HK-2 (cell line): ENCODE data around the gene DNAJA2.
A peak's percentile ranks its signal among the peaks of the same experiment; 100 is the strongest.
"Not testable (repeated sequence)": the region's sequence is repeated elsewhere in the genome, so short reads cannot be mapped to it uniquely, and the experiment has no call there.

Experiments used
- DNase-seq: peaks from one replicate; pipeline ENCODE4 v3.0.0-alpha.2; 2018; ENCODE audit not compliant: unreplicated experiment

The DNAJA2 gene

GRCh38 chr16:46975165-46975564, 1.7 kb upstream of the DNAJA2 start:
- no peak for DNase-seq

DNA sequence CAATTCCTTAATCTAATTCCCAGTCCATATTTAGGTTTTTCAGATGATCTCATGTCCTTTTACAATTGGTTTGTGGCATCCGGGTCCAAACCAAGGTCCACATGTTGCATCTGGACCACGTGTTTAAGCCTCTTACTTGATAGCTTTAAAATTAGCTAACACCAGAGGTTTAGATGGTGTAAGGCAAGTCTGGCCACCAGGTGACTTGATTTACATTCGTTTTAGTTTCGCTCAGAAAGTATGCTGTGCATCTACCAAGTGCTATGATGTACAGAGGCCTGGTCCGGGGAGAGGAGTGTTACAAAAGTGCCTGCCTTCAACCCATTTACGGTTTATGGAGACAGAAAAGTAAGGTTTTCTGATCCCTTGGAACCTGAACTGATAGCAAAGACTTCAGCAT, 878 bp upstream of the DNAJA2 start:
- peak; percentile 9 for DNase-seq

GRCh38 chr16:46973996-46974324, 486 bp upstream of the DNAJA2 start:
- no peak for DNase-seq

DNA sequence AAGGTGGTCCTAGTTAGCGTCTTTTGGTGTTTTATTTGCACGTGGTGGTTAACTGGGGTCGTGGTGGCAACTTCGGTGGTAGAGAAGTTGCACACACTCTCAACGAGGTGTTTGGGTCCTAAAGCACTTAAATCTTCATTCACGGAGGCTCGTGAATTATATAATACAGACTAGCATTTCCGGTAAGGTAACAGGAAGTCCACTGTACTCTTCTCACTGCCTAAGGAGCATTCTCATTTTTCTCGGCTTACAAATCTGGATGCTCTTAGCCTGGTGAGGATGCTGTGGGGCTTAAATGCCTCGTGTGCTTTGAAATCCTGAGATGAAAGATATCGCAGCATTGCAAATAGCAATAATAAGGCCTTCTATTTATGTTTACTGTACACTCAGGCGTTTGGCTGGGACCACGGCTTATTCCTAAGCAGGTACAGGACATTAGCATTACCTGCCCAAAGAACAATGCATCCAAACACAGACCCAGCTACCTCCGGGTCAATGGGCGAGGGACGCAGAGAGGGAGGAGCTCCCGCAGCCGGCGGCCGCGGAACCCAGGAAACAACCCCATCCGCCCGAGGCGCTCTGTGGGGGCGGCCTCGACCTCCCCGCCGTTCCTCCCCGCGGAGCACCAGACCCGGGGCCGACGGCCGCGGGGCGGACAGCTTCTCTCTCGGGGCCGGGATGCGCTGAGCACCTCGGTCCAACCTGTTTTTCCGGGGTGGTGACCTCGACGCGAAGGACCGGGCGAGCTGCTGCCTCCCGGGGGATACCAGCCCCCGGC, 856 bp downstream of the DNAJA2 start:
- peak; percentile 38 for DNase-seq

DNA sequence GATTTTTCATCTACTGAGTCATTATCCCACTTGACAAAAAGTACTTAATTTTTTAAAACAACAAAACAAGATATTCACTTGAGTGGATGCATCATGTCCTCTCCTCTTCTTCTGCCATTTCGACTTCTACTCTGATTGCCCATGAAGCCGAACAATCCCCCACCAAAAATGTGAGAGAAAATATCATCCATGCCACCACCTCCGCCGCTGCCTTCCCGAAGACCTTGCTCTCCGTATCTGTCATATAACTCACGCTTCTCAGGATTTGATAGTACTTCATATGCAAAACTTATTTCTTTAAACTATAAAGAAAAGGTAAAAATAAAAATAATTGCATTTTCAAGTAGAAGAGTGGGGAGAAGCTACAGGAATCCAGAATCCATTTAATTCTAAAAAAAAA, 2.2 kb downstream of the DNAJA2 start:
- no peak for DNase-seq

DNA sequence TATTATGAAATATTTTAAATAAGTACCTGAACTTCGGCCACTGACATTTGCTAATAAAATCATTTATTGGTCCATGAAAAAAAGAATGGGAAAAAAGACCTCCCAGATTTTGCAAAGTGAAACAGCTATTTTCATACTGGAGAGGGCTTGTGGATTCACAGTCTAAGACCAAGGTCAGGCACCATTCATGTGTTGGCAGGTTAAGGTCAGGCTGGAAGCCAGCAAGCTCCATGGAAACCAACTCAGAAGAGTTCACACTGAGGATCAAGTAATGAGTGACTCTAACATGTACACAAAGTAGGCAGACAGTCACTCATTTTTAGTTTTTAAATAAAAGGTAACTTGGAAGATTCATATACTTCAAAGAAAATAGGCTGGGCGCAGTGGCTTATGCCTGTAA, 3.4 kb downstream of the DNAJA2 start:
- no peak for DNase-seq

DNA sequence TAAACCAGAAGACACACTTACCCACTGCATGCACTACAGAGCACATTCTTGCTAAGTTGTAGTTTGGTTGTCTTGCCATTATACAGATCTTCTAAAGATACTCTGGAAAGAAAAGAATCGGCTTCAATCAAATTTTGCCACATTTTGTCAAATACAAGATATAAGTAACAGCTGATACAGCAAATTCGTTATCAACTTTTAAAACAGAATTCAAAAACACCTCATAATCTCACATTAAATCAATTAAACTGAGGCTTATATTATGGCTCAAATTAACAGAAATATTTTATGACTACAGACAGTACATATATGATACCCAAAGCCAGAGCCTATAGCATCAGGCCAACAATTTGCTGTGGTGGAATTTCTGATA, 5.4 kb downstream of the DNAJA2 start:
- DNase-seq: no peak

- DNase-seq: no peak
Measured at GRCh38 chr16:46962629-46963028, 10.8 kb downstream of the DNAJA2 start.

GRCh38 chr16:46961373-46962353, 11.8 kb downstream of the DNAJA2 start:
- DNase-seq: no peak

DNA sequence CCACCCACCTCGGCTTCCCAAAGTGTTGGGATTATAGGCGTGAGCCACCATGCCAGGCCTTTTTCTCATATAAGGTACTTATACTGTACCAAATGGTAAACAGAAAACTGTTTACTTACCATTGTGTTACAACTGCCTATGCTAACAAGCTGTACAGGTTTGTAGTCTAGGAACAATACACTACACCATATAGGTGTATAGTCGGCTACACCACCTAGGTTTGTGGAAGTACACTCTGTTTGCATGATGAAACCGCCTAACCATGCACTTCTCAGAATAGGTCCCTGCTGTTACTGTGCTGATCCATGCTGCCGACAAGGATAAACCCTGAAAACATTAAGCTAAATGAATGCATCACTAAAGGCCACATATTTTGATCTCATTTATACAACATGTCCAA, 18.9 kb downstream of the DNAJA2 start:
- DNase-seq: no peak

DNA sequence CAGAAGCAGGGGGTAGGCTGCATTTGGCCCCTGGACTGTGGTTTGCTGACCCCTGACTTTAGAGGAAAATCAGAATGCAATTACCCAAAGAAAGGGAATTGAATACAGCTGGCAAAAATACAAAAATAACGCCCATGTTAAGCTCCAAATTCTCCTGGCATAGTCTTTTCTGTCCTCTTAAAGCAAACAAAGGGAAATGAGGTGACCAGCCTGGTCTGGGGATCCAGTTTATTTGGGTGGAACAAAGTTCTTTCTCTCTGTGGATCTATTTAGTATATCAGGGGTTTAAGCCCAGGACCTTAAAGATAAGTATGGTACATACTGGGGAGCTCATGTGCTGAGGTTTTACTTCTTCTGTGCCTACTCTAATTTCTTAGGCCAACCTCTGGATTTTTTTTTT, 23.5 kb downstream of the DNAJA2 start:
- no peak for DNase-seq

DNA sequence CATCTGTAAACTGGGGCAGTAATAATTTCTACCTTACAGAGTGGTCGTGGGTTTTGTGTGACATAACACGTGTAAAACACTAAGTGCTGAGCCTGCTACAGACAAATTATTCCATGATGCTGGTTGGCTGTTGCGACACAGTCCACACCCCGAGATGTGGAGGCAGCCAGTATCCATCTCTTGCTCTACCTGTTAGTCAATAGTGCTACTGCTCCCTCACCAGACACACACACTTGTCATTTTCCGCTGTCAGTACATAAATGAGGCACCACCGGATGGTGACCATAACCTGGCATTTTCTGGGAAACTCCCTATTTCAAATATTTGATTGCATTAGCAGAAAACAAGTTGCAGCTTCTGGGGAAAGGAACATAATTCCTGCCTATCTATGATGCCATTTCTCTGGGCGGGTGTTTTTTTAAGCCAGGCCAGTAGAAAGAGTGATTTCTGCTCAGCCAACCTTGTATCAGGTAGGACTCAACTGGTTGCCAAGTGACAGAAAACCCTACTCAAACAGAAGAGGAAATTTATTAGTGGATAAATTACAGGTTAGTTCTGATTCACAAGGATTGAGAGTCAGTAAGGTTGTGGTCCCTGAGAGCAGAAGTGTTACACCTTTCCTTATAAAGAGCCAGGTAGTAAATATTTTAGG, 24.1 kb downstream of the DNAJA2 start:
- no peak for DNase-seq

- DNase-seq: no peak
Measured at GRCh38 chr16:46948548-46949166, 24.8 kb downstream of the DNAJA2 start.

GRCh38 chr16:46947900-46948547, 25.4 kb downstream of the DNAJA2 start:
- no peak for DNase-seq

DNA sequence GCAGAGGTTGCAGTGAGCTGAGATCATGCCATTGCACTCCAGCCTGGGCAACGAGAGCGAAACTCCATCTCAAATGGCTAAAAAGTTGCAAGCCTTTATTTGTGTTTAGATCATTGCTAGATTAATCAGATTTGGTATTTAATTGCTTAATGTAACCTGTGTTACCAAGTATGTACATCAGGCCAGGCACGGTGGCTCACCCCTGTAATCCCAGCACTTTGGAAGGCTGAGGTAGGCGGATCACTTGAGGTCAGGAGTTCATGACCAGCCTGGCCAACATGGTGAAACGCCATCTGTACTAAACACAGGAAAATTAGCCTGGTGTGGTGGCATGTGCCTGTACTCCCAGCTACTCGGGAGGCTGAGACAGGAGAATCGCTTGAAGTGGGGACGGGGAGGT, 28.8 kb downstream of the DNAJA2 start:
- DNase-seq: not testable (repeated sequence)

- no peak for DNase-seq
Measured at GRCh38 chr16:46937536-46937935, 35.9 kb downstream of the DNAJA2 start.

DNA sequence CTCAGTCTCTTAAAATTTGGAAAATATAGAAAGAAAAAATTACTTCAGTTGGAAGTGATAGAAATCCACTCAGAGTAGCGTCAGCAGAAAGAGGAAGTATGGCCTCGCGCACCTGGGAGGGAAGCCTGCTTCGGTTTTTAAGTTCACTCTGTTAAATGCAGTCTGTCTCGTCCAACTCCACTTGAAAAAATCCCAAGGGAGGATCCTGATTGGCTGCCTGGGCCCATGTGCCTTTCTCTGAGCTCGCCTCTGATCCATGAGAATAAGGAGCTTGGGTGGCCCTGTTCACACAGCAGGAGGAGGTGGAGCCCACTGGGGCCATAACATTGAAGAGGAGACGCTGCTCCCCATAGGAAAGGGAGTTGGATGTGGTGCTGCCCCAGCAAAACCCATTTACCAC, 40.7 kb downstream of the DNAJA2 start:
- no peak for DNase-seq

- no peak for DNase-seq
Measured at GRCh38 chr16:46930861-46931260, 42.6 kb downstream of the DNAJA2 start.

- DNase-seq: peak; percentile 59
Measured at GRCh38 chr16:46929378-46930332, 43.8 kb downstream of the DNAJA2 start.

GRCh38 chr16:46928811-46929210, 44.7 kb downstream of the DNAJA2 start:
- DNase-seq: no peak
